ENCODE measurements around the gene SMCO3. TPM values are rescaled to one million over a fixed set of nuclear protein-coding genes. Genes with fewer than 3 reads are reported as not detected.
A peak's percentile ranks its signal among the peaks of the same experiment; 100 is the strongest.

SMCO3 gene
- total and polyA plus RNA-seq, 2 of the 13 experiments (the other 11 are each of a cell fraction or from before 2014, with no cell fraction given) = 0.29 to 0.42 TPM

DNA sequence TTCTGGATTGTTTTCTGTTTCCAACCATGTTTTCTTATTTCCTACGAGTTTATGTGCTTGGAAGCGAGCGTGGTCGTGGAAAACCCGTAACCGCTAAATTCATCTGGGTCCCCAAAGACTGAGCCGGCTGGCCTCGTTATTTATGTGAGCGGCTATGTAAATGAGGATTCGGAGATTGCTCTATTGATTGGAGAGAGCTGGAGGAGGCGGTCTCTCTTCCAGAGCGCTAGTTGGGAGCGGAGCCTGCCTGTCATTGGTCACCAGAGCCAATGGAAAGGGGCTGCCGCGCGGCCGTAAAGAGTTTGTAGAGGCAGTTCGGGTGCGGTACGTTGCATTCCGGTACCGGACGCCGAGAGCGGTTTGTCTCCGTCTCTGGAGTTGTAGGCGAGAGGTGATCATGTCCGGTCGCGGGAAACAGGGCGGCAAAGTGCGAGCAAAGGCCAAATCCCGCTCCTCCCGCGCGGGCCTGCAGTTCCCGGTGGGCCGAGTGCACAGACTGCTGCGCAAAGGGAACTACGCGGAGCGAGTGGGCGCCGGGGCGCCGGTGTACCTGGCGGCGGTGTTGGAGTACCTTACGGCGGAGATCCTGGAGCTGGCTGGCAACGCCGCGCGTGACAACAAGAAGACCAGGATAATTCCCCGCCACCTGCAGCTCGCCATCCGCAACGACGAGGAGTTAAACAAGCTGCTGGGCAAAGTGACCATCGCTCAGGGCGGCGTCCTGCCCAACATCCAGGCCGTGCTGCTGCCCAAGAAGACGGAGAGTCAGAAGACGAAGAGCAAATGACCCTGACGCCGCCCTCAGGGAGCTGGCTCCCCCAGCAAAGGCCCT is 39.7 kb downstream of the SMCO3 start (continued):
- TF ChIP-seq CHD4 (IDR thresholded peaks at IDR 0.05; ENCODE audit: borderline replicate concordance, low read length) = no peak
- no peak for TF ChIP-seq ZNF33A (CRISPR knock-in tag; IDR thresholded peaks at IDR 0.05; ENCODE audit: borderline replicate concordance)
- no peak for TF ChIP-seq MBD4 (IDR thresholded peaks at IDR 0.05; ENCODE audit: borderline replicate concordance, low read length)
- TF ChIP-seq ZSCAN31 (CRISPR knock-in tag; IDR thresholded peaks at IDR 0.05; ENCODE audit: low read depth) = peak; percentile 35; the same call in 1 of the 2 replicates
- no peak for TF ChIP-seq PCBP2 (optimal IDR thresholded peaks at IDR 0.05; ENCODE audit: low read depth, low read length, poor library complexity, severe bottlenecking)
- no peak for TF ChIP-seq SIX1 (CRISPR knock-in tag; IDR thresholded peaks at IDR 0.05; ENCODE audit: borderline replicate concordance)
- TF ChIP-seq ZFP36 (IDR thresholded peaks at IDR 0.05; ENCODE audit: borderline replicate concordance, low read depth, low read length, partially characterized antibody) = no peak
- peak; percentile 81; the same call in 1 of the 2 replicates for TF ChIP-seq SAP130 (CRISPR knock-in tag; IDR thresholded peaks at IDR 0.05; ENCODE audit: low read depth)
- TF ChIP-seq, protein P1, sequence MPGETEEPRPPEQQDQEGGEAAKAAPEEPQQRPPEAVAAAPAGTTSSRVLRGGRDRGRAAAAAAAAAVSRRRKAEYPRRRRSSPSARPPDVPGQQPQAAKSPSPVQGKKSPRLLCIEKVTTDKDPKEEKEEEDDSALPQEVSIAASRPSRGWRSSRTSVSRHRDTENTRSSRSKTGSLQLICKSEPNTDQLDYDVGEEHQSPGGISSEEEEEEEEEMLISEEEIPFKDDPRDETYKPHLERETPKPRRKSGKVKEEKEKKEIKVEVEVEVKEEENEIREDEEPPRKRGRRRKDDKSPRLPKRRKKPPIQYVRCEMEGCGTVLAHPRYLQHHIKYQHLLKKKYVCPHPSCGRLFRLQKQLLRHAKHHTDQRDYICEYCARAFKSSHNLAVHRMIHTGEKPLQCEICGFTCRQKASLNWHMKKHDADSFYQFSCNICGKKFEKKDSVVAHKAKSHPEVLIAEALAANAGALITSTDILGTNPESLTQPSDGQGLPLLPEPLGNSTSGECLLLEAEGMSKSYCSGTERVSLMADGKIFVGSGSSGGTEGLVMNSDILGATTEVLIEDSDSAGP (CRISPR knock-in tag; IDR thresholded peaks at IDR 0.05; ENCODE audit: borderline replicate concordance) = peak; percentile 69; the same call in 1 of the 2 replicates
- peak; percentile 53 for TF ChIP-seq JARID2 (CRISPR knock-in tag; IDR thresholded peaks at IDR 0.05; ENCODE audit: insufficient replicate concordance)
- TF ChIP-seq NFIB (CRISPR knock-in tag; IDR thresholded peaks at IDR 0.05; ENCODE audit: borderline replicate concordance) = no peak
- TF ChIP-seq ETV6 (CRISPR knock-in tag; conservative IDR thresholded peaks at IDR 0.05) = no peak
- TF ChIP-seq, protein P2, sequence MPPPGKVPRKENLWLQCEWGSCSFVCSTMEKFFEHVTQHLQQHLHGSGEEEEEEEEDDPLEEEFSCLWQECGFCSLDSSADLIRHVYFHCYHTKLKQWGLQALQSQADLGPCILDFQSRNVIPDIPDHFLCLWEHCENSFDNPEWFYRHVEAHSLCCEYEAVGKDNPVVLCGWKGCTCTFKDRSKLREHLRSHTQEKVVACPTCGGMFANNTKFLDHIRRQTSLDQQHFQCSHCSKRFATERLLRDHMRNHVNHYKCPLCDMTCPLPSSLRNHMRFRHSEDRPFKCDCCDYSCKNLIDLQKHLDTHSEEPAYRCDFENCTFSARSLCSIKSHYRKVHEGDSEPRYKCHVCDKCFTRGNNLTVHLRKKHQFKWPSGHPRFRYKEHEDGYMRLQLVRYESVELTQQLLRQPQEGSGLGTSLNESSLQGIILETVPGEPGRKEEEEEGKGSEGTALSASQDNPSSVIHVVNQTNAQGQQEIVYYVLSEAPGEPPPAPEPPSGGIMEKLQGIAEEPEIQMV (CRISPR knock-in tag; IDR thresholded peaks at IDR 0.05; ENCODE audit: low read depth) = peak; percentile 93
- TF ChIP-seq EHMT2 (IDR thresholded peaks at IDR 0.05; ENCODE audit: borderline replicate concordance, low read depth, low read length) = no peak
- peak; percentile 61 for TF ChIP-seq TEAD3 (CRISPR knock-in tag; optimal IDR thresholded peaks at IDR 0.05; ENCODE audit: borderline replicate concordance)
- no peak for TF ChIP-seq ISL2 (CRISPR knock-in tag; IDR thresholded peaks at IDR 0.05)
- TF ChIP-seq ZNF629 (CRISPR knock-in tag; conservative IDR thresholded peaks at IDR 0.05) = no peak
- TF ChIP-seq ZNF619 (CRISPR knock-in tag; IDR thresholded peaks at IDR 0.05) = peak; percentile 34; the same call in 1 of the 2 replicates
- TF ChIP-seq ESRRA (CRISPR knock-in tag; IDR thresholded peaks at IDR 0.05; ENCODE audit: low read depth) = no peak
- TF ChIP-seq, protein P3, sequence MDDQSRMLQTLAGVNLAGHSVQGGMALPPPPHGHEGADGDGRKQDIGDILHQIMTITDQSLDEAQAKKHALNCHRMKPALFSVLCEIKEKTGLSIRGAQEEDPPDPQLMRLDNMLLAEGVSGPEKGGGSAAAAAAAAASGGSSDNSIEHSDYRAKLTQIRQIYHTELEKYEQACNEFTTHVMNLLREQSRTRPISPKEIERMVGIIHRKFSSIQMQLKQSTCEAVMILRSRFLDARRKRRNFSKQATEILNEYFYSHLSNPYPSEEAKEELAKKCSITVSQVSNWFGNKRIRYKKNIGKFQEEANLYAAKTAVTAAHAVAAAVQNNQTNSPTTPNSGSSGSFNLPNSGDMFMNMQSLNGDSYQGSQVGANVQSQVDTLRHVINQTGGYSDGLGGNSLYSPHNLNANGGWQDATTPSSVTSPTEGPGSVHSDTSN (CRISPR knock-in tag; IDR thresholded peaks at IDR 0.05; ENCODE audit: borderline replicate concordance) = peak; percentile 74; the same call in 1 of the 2 replicates
- TF ChIP-seq FOXO1 (CRISPR knock-in tag; IDR thresholded peaks at IDR 0.05) = no peak
- TF ChIP-seq, protein P4, sequence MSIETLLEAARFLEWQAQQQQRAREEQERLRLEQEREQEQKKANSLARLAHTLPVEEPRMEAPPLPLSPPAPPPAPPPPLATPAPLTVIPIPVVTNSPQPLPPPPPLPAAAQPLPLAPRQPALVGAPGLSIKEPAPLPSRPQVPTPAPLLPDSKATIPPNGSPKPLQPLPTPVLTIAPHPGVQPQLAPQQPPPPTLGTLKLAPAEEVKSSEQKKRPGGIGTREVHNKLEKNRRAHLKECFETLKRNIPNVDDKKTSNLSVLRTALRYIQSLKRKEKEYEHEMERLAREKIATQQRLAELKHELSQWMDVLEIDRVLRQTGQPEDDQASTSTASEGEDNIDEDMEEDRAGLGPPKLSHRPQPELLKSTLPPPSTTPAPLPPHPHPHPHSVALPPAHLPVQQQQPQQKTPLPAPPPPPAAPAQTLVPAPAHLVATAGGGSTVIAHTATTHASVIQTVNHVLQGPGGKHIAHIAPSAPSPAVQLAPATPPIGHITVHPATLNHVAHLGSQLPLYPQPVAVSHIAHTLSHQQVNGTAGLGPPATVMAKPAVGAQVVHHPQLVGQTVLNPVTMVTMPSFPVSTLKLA (IDR thresholded peaks at IDR 0.05) = no peak
- no peak for TF ChIP-seq FOXP1 (IDR thresholded peaks at IDR 0.05)
- TF ChIP-seq FOXP1 (CRISPR knock-in tag; IDR thresholded peaks at IDR 0.05) = no peak
- TF ChIP-seq ZNF496 (CRISPR knock-in tag; IDR thresholded peaks at IDR 0.05; ENCODE audit: insufficient replicate concordance) = no peak
